Uterus (tissue), 4 donors: Measurements from ENCODE around the gene ZRANB3. TPM values are rescaled to one million over a fixed set of nuclear protein-coding genes. Genes with fewer than 3 reads are reported as not detected.

ENCODE experiments used
- DNase-seq, 2 donors: peaks; one replicate each; pipeline ENCODE4 v3.0.0-alpha.2; 2019 to 2020
- H3K27ac ChIP-seq, 2 donors: fragments of 200-600 bp; sonication (generic); 1 replicate in 1 of 2; 2 replicates in 1 of 2; pipeline ENCODE4 v1.5.1; 2016 to 2018
- H3K27me3 ChIP-seq, 2 donors: fragments of 200-600 bp; sonication (generic); one replicate each; pipeline ENCODE4 v1.5.1; 2018 to 2019; ENCODE audit warnings: control low read depth in 1 of 2
- H3K36me3 ChIP-seq, 2 donors: fragments of 200-600 bp; sonication (generic); one replicate each; pipeline ENCODE4 v1.5.1; 2019; ENCODE audit warnings: control low read depth in 1 of 2
- H3K4me1 ChIP-seq, 2 donors: fragments of 200-600 bp; sonication (generic); one replicate each; pipeline ENCODE4 v1.5.1; 2018 to 2019; ENCODE audit warnings: control low read depth in 1 of 2
- H3K4me3 ChIP-seq, 2 donors: fragments of 200-600 bp; sonication (generic); 1 replicate in 1 of 2; 2 replicates in 1 of 2; pipeline ENCODE4 v1.5.1; 2018 to 2019; ENCODE audit warnings: mild to moderate bottlenecking in 1 of 2
- H3K9me3 ChIP-seq, 2 donors: fragments of 200-600 bp; sonication (generic); one replicate each; pipeline ENCODE4 v1.5.1; 2019; ENCODE audit warnings: control low read depth in 1 of 2
- POLR2A ChIP-seq, 2 donors: fragments of 450-650 bp; IDR thresholded peaks; one replicate each; pipeline ENCODE4 v1.6.1; 2016; ENCODE audit warnings: antibody characterized with exemption in 2 of 2, mild to moderate bottlenecking in 1 of 2, moderate library complexity in 1 of 2
- intact Hi-C: fragments of 100-400 bp; cut with DNase I; formaldehyde crosslinking; loops from one replicate; pipeline ENCODE4 v1.15.1; 2023; ENCODE audit warnings: low total_unique reads
- total RNA-seq, 4 donors: library from RNA; depleted of rRNA in 3 of 4; stranded (reverse); fragments of >200 nt in 3 of 4; gene quantifications; one replicate each; pipeline versions ENCODE4 v1.1.0 to v1.2.4, GENCODE V29; 2014 to 2023
- TF ChIP-seq, protein P1 (sequence below), 4 experiments: fragments of 200-600 bp in 2 of 4; fragments of 450-650 bp in 2 of 4; sonication (generic) in 2 of 4; IDR thresholded peaks; one replicate each; pipeline ENCODE4 v1.5.1; 2016 to 2019; ENCODE audit warnings: antibody characterized with exemption in 4 of 4, mild to moderate bottlenecking in 2 of 4, moderate library complexity in 1 of 4
- donor health status: DM: yes; HTN: yes; CAD: no.

ZRANB3 gene
- total RNA-seq, 4 donors from 2014 or later = 1.8 to 24.3 (median 5.5) TPM

- Histone ChIP-seq H3K4me3 (no peak overlapping the region), H3K27me3 (no peaks in the 10 kb centered on the region), H3K4me1 (no peaks in the 10 kb centered on the region), H3K27ac (no peak overlapping the region), H3K9me3 (no peaks in the 10 kb centered on the region), H3K36me3 (no peaks in the 10 kb centered on the region)
- intact Hi-C loops = no loop called here
- TF ChIP-seq, protein P1, sequence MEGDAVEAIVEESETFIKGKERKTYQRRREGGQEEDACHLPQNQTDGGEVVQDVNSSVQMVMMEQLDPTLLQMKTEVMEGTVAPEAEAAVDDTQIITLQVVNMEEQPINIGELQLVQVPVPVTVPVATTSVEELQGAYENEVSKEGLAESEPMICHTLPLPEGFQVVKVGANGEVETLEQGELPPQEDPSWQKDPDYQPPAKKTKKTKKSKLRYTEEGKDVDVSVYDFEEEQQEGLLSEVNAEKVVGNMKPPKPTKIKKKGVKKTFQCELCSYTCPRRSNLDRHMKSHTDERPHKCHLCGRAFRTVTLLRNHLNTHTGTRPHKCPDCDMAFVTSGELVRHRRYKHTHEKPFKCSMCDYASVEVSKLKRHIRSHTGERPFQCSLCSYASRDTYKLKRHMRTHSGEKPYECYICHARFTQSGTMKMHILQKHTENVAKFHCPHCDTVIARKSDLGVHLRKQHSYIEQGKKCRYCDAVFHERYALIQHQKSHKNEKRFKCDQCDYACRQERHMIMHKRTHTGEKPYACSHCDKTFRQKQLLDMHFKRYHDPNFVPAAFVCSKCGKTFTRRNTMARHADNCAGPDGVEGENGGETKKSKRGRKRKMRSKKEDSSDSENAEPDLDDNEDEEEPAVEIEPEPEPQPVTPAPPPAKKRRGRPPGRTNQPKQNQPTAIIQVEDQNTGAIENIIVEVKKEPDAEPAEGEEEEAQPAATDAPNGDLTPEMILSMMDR (IDR thresholded peaks at IDR 0.05) = no peak
- no peak for TF ChIP-seq POLR2A (IDR thresholded peaks at IDR 0.05)
- no peak for DNase-seq
Observed at GRCh38 chr2:135256531-135257260, 274.3 kb downstream of the ZRANB3 start.

DNA sequence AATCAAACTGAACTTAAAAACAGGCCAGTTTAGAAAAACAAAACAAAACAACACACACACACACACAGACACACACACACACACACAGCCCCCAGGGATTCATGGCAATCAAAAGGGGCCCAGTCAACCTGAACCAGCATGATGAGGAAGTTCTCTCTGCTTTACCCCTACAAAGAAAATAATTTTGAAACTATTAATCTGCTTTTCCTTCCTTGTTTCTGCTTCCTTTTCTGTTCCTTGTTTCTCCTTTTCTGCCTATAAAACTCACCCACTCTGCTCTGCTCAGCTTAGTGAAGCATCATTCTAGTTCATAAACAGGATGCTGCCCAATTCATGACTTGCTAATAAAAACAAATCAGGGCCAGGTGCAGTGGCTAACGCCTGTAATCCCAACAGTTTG lies 275.8 kb downstream of the ZRANB3 start:
- intact Hi-C loops = no loop called here

DNA sequence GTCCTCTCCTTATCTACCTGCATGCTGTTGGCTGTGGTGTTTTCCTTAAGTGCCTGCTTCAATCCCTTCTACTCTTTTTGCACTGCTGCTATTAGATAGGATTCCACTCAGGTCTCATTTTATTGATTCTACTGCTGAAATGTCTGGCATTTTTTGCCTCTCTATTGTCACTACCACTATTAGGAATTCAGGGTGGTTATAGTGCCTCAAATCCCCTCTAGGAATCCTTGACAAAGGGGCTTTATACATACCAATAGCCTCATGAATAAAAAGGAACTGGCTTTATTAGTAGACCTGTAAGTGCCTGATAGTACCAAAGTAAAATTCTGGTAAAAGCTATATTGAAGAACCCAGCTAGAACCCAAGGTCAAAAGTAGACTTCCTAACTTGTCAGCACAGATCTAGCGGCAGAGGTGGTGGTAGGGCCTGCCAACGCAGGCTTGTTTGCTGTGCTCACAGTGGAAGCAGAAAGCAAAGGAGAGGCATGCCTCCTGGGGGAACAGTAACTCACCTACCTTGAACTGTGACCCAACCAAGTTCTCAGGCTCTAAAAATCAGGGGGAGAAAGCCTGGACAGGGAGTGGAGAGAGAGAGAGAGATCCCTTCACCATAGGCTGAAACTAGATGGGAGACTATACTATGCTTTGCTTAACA lies 278.1 kb downstream of the ZRANB3 start:
- DNase-seq = no peak
- intact Hi-C loops = no loop called here
- Histone ChIP-seq H3K36me3 (no peaks in the 10 kb centered on the region), H3K9me3 (peaks cover 0 to 3% of the 10 kb centered on the region in 2 donors), H3K4me1 (no peaks in the 10 kb centered on the region), H3K27me3 (no peaks in the 10 kb centered on the region), H3K27ac (no peak overlapping the region), H3K4me3 (no peak overlapping the region)
- TF ChIP-seq, protein P1 (IDR thresholded peaks at IDR 0.05) = no peak
- no peak for TF ChIP-seq POLR2A (IDR thresholded peaks at IDR 0.05)

More for the DNA sequence above, 275.8 kb downstream of the ZRANB3 start:
- H3K27ac ChIP-seq = no peak overlapping the region
- no peak for DNase-seq
- no peak overlapping the region for H3K4me3 ChIP-seq
- H3K36me3 ChIP-seq = no peaks in the 10 kb centered on the region
- TF ChIP-seq, protein P1 (IDR thresholded peaks at IDR 0.05) = no peak
- TF ChIP-seq POLR2A (IDR thresholded peaks at IDR 0.05) = no peak
- H3K27me3 ChIP-seq = no peaks in the 10 kb centered on the region
- H3K4me1 ChIP-seq = no peaks in the 10 kb centered on the region
- peaks cover 0 to 2% of the 10 kb centered on the region in 2 donors for H3K9me3 ChIP-seq

DNA sequence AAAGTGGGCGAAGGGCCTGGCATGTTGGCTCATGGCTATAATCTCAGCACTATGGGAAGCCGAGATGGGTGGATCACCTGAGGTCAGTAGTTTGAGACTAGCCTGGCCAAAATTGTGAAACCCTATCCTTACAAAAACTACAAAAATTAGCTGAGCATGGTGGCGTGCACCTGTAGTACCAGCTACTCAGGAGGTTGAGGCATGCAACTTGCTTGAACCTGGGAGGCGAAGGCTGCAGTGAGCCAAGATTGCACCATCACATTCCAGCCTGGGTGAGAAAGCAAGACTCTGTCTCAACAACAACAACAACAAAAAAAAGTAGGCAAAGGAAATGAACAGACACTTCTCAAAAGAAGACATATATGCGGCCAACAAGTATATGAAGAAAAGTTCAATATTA lies 282.4 kb downstream of the ZRANB3 start:
- DNase-seq = no peak
- no peak for TF ChIP-seq POLR2A (IDR thresholded peaks at IDR 0.05)
- TF ChIP-seq, protein P1 (IDR thresholded peaks at IDR 0.05) = no peak

GRCh38 chr2:135246711-135247270 lies 284.2 kb downstream of the ZRANB3 start:
- intact Hi-C loops = no loop called here
- Histone ChIP-seq H3K9me3 (peaks cover 0 to 3% of the 10 kb centered on the region in 2 donors), H3K4me3 (no peak overlapping the region), H3K27ac (no peak overlapping the region), H3K36me3 (no peaks in the 10 kb centered on the region), H3K4me1 (no peaks in the 10 kb centered on the region), H3K27me3 (no peaks in the 10 kb centered on the region)
- no peak for DNase-seq
- no peak for TF ChIP-seq POLR2A (IDR thresholded peaks at IDR 0.05)
- TF ChIP-seq, protein P1 (IDR thresholded peaks at IDR 0.05) = no peak

More for the DNA sequence above, 282.4 kb downstream of the ZRANB3 start:
- no peaks in the 10 kb centered on the region for H3K36me3 ChIP-seq
- intact Hi-C loops = no loop called here
- peaks cover 0 to 3% of the 10 kb centered on the region in 2 donors for H3K9me3 ChIP-seq
- H3K4me3 ChIP-seq = no peak overlapping the region
- H3K27me3 ChIP-seq = no peaks in the 10 kb centered on the region
- no peaks in the 10 kb centered on the region for H3K4me1 ChIP-seq
- H3K27ac ChIP-seq = no peak overlapping the region
